Measurements from ENCODE around the gene RNASET2.

The RNASET2 gene

GRCh38 chr6:166956444-166957086 lies at the start of gene RNASET2:
TSS of gene RNASET2 (minus strand) at chr6:166956550. CDS start at chr6:166956182, 368 bp downstream.
- peak; percentile 99 for DNase-seq (ENCODE audit: low spot score)

- DNase-seq (ENCODE audit: low spot score): no peak
Measured at GRCh38 chr6:167005350-167006159, 49.2 kb upstream of the RNASET2 start.

- no peak for DNase-seq (ENCODE audit: low spot score)
Measured at GRCh38 chr6:167000759-167001158, 44.4 kb upstream of the RNASET2 start.

- no peak for DNase-seq (ENCODE audit: low spot score)
Measured at GRCh38 chr6:166999884-167000253, 43.5 kb upstream of the RNASET2 start.

GRCh38 chr6:166999145-166999883 lies 43.0 kb upstream of the RNASET2 start, which contains the start of gene CEP43:
TSS of gene CEP43 (plus strand) at chr6:166999397. CDS start at chr6:166999413, 16 bp downstream.
- peak; percentile 99 for DNase-seq (ENCODE audit: low spot score)

- peak; percentile 11 for DNase-seq (ENCODE audit: low spot score)
Measured at GRCh38 chr6:166998256-166999144, 42.1 kb upstream of the RNASET2 start.

GRCh38 chr6:166997768-166998255 lies 41.5 kb upstream of the RNASET2 start:
- peak; percentile 70 for DNase-seq (ENCODE audit: low spot score)

GRCh38 chr6:166997348-166997747 lies 41.0 kb upstream of the RNASET2 start:
- no peak for DNase-seq (ENCODE audit: low spot score)

GRCh38 chr6:166996406-166996805 lies 40.1 kb upstream of the RNASET2 start:
- DNase-seq (ENCODE audit: low spot score): no peak

- peak; percentile 47 for DNase-seq (ENCODE audit: low spot score)
Measured at GRCh38 chr6:166989427-166990032, 33.2 kb upstream of the RNASET2 start.

- DNase-seq (ENCODE audit: low spot score): no peak
Measured at GRCh38 chr6:166988674-166989201, 32.4 kb upstream of the RNASET2 start.

GRCh38 chr6:166987930-166988329 lies 31.6 kb upstream of the RNASET2 start:
- DNase-seq (ENCODE audit: low spot score): no peak

- DNase-seq (ENCODE audit: low spot score): no peak
Measured at GRCh38 chr6:166987448-166987847, 31.1 kb upstream of the RNASET2 start.

GRCh38 chr6:166980738-166981137 lies 24.4 kb upstream of the RNASET2 start:
- no peak for DNase-seq (ENCODE audit: low spot score)

- DNase-seq (ENCODE audit: low spot score): no peak
Measured at GRCh38 chr6:166977621-166978525, 21.5 kb upstream of the RNASET2 start.

- no peak for DNase-seq (ENCODE audit: low spot score)
Measured at GRCh38 chr6:166976636-166977035, 20.3 kb upstream of the RNASET2 start.

GRCh38 chr6:166972101-166972500 lies 15.8 kb upstream of the RNASET2 start:
- no peak for DNase-seq (ENCODE audit: low spot score)

GRCh38 chr6:166971271-166971670 lies 14.9 kb upstream of the RNASET2 start:
- no peak for DNase-seq (ENCODE audit: low spot score)

- no peak for DNase-seq (ENCODE audit: low spot score)
Measured at GRCh38 chr6:166970776-166971175, 14.4 kb upstream of the RNASET2 start.

GRCh38 chr6:166970091-166970490 lies 13.7 kb upstream of the RNASET2 start:
- DNase-seq (ENCODE audit: low spot score): no peak
